Dendritic cell treated with granulocyte-macrophage colony-stimulating factor and Interleukin-4, amounts not matched to agents 40 ng/mL and 50 ng/mL, for 4 days (primary cell): ENCODE results near the gene FANCM.
A peak's percentile ranks its signal among the peaks of the same experiment; 100 is the strongest.

Experiments
- H3K27ac Mint-ChIP-seq: one replicate; pipeline ENCODE4 v1.8.0; 2022; ENCODE audit warnings: mild to moderate bottlenecking, mixed read lengths
- H3K27me3 Mint-ChIP-seq: one replicate; pipeline ENCODE4 v1.8.0; 2022; ENCODE audit warnings: mild to moderate bottlenecking, mixed read lengths
- H3K36me3 Mint-ChIP-seq: one replicate; pipeline ENCODE4 v1.8.0; 2022; ENCODE audit warnings: low read depth, mixed read lengths
- H3K4me1 Mint-ChIP-seq: one replicate; pipeline ENCODE4 v1.8.0; 2022; ENCODE audit warnings: low read depth, mixed read lengths
- H3K4me3 Mint-ChIP-seq: one replicate; pipeline ENCODE4 v1.8.0; 2022; ENCODE audit warnings: mild to moderate bottlenecking, moderate library complexity, mixed read lengths
- H3K9me3 Mint-ChIP-seq: one replicate; pipeline ENCODE4 v1.8.0; 2022; ENCODE audit warnings: mixed read lengths
- intact Hi-C: fragments of 100-400 bp; cut with micrococcal nuclease; formaldehyde crosslinking; loops from one replicate; pipeline ENCODE4 v1.15.0; 2022

FANCM gene, protein sequence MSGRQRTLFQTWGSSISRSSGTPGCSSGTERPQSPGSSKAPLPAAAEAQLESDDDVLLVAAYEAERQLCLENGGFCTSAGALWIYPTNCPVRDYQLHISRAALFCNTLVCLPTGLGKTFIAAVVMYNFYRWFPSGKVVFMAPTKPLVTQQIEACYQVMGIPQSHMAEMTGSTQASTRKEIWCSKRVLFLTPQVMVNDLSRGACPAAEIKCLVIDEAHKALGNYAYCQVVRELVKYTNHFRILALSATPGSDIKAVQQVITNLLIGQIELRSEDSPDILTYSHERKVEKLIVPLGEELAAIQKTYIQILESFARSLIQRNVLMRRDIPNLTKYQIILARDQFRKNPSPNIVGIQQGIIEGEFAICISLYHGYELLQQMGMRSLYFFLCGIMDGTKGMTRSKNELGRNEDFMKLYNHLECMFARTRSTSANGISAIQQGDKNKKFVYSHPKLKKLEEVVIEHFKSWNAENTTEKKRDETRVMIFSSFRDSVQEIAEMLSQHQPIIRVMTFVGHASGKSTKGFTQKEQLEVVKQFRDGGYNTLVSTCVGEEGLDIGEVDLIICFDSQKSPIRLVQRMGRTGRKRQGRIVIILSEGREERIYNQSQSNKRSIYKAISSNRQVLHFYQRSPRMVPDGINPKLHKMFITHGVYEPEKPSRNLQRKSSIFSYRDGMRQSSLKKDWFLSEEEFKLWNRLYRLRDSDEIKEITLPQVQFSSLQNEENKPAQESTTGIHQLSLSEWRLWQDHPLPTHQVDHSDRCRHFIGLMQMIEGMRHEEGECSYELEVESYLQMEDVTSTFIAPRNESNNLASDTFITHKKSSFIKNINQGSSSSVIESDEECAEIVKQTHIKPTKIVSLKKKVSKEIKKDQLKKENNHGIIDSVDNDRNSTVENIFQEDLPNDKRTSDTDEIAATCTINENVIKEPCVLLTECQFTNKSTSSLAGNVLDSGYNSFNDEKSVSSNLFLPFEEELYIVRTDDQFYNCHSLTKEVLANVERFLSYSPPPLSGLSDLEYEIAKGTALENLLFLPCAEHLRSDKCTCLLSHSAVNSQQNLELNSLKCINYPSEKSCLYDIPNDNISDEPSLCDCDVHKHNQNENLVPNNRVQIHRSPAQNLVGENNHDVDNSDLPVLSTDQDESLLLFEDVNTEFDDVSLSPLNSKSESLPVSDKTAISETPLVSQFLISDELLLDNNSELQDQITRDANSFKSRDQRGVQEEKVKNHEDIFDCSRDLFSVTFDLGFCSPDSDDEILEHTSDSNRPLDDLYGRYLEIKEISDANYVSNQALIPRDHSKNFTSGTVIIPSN (N-terminal part only)

DNA sequence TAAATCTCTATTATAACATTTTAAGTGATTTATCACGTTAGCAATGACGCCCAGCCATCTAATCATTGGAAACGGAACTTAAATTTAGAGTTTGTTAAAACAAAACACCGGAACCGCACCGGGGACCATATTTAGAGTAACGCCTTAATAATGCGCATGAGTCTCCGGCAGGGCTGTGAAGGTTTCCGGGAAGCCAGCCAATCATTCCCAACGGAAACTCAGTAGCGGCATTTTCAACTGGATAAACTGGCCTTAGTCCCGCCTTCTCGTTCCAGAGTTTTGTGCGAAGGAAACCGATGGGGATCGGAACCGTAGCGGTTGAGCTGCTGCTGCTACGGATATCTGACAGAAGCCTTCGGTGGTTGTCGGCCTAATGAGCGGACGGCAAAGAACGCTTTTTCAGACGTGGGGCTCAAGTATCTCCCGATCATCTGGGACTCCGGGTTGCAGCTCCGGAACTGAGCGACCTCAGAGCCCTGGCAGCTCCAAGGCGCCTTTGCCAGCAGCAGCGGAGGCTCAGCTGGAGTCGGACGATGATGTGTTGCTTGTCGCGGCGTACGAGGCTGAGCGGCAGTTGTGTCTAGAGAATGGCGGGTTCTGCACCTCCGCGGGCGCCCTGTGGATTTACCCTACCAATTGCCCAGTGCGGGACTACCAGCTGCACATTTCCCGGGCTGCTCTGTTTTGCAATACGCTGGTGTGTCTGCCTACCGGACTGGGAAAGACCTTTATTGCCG is at the start of gene FANCM:
TSS of gene FANCM (plus strand) at position 272 of the 737 bp plus-strand sequence. CDS start at position 374, 102 bp downstream.
- no peaks in the 10 kb centered on the region for H3K27me3 Mint-ChIP-seq
- H3K9me3 Mint-ChIP-seq: no peaks in the 10 kb centered on the region
- intact Hi-C loops: loop anchor here (1.0 kb wide), 3 partner anchors 52 to 239 kb away; partner anchors contain the start of genes MIS18BP1 and PRPF39
- H3K36me3 Mint-ChIP-seq: peaks cover 21% of the 10 kb centered on the region
- peaks cover 26% of the 10 kb centered on the region for H3K4me1 Mint-ChIP-seq
- peak within 1 kb of the TSS; percentile 95 for H3K4me3 Mint-ChIP-seq
- H3K27ac Mint-ChIP-seq: peak within 1 kb of the TSS; percentile 96

DNA sequence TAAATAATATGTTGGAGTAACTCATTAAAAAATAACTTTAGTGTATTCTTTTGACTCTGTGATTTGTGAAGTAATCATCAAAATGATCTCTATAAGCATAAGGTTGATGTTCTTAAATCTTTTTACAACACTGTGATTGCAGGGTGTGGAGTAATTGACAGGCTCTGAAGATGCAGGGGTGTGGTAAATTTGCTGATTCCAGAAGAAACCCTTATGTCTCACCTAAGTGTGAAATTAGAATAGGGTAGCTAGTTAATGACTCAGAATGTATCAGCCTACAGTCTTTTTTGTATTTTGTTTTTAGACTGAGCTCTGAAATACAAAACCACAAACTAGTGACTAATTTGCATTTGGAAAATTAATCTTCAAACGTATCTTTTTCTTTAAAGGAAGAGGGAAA is 45.9 kb upstream of the FANCM start:
- Mint-ChIP-seq H3K4me1 (peaks cover 43% of the 10 kb centered on the region), H3K27ac (no peak overlapping the region), H3K36me3 (peaks cover 25% of the 10 kb centered on the region), H3K4me3 (no peak overlapping the region), H3K9me3 (no peaks in the 10 kb centered on the region), H3K27me3 (no peaks in the 10 kb centered on the region)
- intact Hi-C loops: no loop called here

GRCh38 chr14:45091710-45092109 is 44.0 kb upstream of the FANCM start:
- Mint-ChIP-seq H3K4me3 (no peak overlapping the region), H3K27ac (no peak overlapping the region), H3K9me3 (no peaks in the 10 kb centered on the region), H3K36me3 (peaks cover 44% of the 10 kb centered on the region), H3K27me3 (no peaks in the 10 kb centered on the region), H3K4me1 (peaks cover 24% of the 10 kb centered on the region)
- intact Hi-C loops: no loop called here

- Mint-ChIP-seq H3K9me3 (no peaks in the 10 kb centered on the region), H3K27ac (no peak overlapping the region), H3K36me3 (peaks cover 67% of the 10 kb centered on the region), H3K4me3 (no peak overlapping the region), H3K4me1 (peaks cover 8% of the 10 kb centered on the region), H3K27me3 (no peaks in the 10 kb centered on the region)
- intact Hi-C loops: no loop called here
Observed at GRCh38 chr14:45094275-45094674, 41.5 kb upstream of the FANCM start.

DNA sequence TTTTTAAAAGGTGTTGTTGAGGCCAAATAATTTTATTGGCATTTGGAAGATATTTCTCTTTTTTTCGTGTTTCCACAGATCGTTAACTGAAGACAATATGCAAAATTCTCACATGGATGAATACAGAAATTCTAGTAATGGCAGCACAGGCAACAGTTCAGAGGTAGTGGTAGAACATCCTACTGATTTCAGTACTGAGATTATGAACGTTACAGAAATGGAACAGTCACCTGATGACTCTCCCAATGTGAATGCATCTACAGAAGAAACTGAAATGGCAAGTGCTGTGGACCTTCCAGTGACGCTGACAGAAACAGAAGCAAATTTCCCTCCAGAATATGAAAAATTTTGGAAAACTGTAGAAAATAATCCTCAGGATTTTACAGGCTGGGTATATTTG is 40.6 kb upstream of the FANCM start:
- Mint-ChIP-seq H3K4me3 (no peak overlapping the region), H3K36me3 (peaks cover 76% of the 10 kb centered on the region)
- intact Hi-C loops: no loop called here

DNA sequence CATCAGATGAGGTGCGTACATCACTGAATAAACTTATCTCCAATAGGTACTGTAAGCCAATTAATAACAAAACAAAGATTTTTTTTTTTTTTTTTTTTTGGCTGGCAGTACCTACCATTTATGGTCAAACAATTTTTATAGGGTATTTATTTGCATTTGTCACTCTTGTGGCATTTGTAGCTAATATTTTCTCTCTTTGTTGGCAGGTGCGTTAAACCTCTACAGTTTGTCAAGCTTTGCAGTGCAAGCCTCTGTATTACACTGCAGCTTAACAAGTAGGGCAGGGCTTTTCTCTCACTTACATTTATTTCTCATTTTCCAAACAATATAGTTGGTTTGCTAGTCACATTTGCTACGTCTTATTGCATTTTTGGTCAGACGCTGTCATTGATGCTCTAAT is 39.5 kb upstream of the FANCM start:
- no peaks in the 10 kb centered on the region for H3K4me1 Mint-ChIP-seq
- no peak overlapping the region for H3K4me3 Mint-ChIP-seq
- intact Hi-C loops: no loop called here
- no peaks in the 10 kb centered on the region for H3K27me3 Mint-ChIP-seq
- no peaks in the 10 kb centered on the region for H3K9me3 Mint-ChIP-seq
- H3K36me3 Mint-ChIP-seq: peaks cover 83% of the 10 kb centered on the region
- H3K27ac Mint-ChIP-seq: no peak overlapping the region

More for the DNA sequence above, 40.6 kb upstream of the FANCM start:
- no peaks in the 10 kb centered on the region for H3K27me3 Mint-ChIP-seq
- peaks cover 4% of the 10 kb centered on the region for H3K4me1 Mint-ChIP-seq
- H3K9me3 Mint-ChIP-seq: no peaks in the 10 kb centered on the region
- H3K27ac Mint-ChIP-seq: no peak overlapping the region

GRCh38 chr14:45103806-45104205 is 31.9 kb upstream of the FANCM start:
- peaks cover 85% of the 10 kb centered on the region for H3K36me3 Mint-ChIP-seq
- no peaks in the 10 kb centered on the region for H3K27me3 Mint-ChIP-seq
- H3K9me3 Mint-ChIP-seq: no peaks in the 10 kb centered on the region
- no peak overlapping the region for H3K27ac Mint-ChIP-seq
- H3K4me3 Mint-ChIP-seq: no peak overlapping the region
- no peaks in the 10 kb centered on the region for H3K4me1 Mint-ChIP-seq
- intact Hi-C loops: no loop called here

- intact Hi-C loops: no loop called here
- Mint-ChIP-seq H3K27ac (no peak overlapping the region), H3K36me3 (peaks cover 85% of the 10 kb centered on the region), H3K9me3 (no peaks in the 10 kb centered on the region), H3K4me1 (no peaks in the 10 kb centered on the region), H3K4me3 (no peak overlapping the region), H3K27me3 (no peaks in the 10 kb centered on the region)
Observed at GRCh38 chr14:45104561-45104960, 31.2 kb upstream of the FANCM start.

DNA sequence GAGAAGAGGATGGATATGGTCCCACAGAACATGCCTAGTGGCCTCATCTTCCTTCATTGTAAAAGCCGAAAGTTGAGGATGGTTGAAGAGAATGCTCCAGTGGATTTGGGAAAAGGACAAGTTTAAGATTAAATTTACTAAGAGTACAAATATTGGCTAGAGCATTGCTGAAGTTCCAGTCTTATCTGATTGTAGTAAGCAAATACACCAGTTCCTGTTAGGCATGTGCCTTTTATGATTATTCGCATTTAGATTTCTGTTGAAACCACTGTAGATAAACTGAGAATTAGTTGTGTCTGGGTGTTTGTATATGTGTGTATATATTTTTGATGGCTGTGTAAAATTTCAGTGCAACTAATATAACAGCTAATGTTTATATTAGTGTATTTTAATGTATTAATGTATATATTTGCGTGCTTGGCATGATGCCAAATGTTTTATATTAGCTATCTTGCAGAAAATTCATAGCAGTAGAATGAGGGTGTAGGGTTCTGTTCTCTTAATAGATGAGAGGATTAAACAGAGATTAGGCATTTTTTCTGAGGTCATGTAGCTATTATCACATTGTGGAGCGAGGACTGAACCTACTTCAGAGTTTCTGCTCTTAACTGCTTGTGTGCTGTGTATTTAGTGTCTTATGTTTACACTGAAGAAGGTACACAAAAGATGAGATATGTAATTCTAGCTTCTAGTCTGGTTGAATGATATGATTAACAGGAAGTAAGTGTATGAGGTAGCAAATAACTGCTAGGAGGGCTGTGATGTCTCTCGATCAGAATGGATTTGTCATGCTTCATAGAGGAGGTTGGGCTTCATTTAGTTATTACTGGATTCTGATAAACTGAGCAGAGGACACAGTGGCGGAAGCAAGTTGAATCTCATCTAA is 22.6 kb upstream of the FANCM start:
- Mint-ChIP-seq H3K9me3 (no peaks in the 10 kb centered on the region), H3K27ac (no peak overlapping the region), H3K27me3 (no peaks in the 10 kb centered on the region), H3K4me1 (no peaks in the 10 kb centered on the region), H3K4me3 (no peak overlapping the region), H3K36me3 (peaks cover 65% of the 10 kb centered on the region)
- intact Hi-C loops: no loop called here

DNA sequence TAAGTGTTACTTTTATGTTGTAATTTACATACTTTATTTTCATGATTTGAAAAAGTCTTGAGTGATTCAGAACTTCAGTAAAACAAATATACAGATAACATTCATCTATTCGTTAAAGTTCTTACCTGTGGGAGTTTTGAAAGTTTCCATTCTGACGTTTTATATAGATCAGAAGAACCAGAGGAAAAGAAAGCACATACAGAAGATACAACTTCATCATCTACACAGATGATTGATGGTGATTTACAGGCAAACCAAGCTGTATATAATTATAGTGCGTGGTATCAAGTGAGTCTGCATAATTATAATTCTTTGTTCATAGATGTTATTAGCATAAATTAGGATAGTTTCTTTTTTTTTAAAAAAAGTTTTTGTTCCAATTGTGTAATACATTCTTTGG is 21.4 kb upstream of the FANCM start:
- intact Hi-C loops: no loop called here
- H3K4me1 Mint-ChIP-seq: no peaks in the 10 kb centered on the region
- no peaks in the 10 kb centered on the region for H3K27me3 Mint-ChIP-seq
- no peak overlapping the region for H3K27ac Mint-ChIP-seq
- peaks cover 68% of the 10 kb centered on the region for H3K36me3 Mint-ChIP-seq
- no peaks in the 10 kb centered on the region for H3K9me3 Mint-ChIP-seq
- H3K4me3 Mint-ChIP-seq: no peak overlapping the region

DNA sequence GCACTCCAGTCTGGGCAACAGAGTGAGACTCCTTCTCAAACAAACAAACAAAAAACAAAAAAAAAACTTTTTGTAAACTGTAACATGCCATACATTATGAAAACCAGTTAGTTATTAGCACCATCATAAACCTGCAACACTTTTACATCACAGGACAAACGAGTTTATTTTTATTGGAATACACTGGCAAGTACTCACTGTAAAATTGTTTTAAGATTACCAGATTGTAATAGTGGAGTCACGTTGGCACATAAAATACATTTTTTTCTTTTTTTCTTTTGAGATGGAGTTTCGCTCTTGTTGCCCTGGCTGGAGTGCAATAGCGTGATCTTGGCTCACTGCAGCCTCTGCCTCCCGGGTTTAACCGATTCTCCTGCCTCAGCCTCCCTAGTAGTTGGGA is 17.1 kb upstream of the FANCM start:
- Mint-ChIP-seq H3K4me3 (no peak overlapping the region), H3K9me3 (no peaks in the 10 kb centered on the region), H3K4me1 (no peaks in the 10 kb centered on the region), H3K27me3 (no peaks in the 10 kb centered on the region), H3K36me3 (peaks cover 81% of the 10 kb centered on the region), H3K27ac (no peak overlapping the region)
- intact Hi-C loops: no loop called here

- H3K27ac Mint-ChIP-seq: no peak overlapping the region
- no peaks in the 10 kb centered on the region for H3K27me3 Mint-ChIP-seq
- intact Hi-C loops: no loop called here
- no peaks in the 10 kb centered on the region for H3K9me3 Mint-ChIP-seq
- H3K36me3 Mint-ChIP-seq: peaks cover 88% of the 10 kb centered on the region
- H3K4me3 Mint-ChIP-seq: no peak overlapping the region
- no peaks in the 10 kb centered on the region for H3K4me1 Mint-ChIP-seq
Observed at GRCh38 chr14:45120096-45120495, 15.6 kb upstream of the FANCM start.
